ENCODE data around the gene CEP164. TPM values are rescaled to one million over a fixed set of nuclear protein-coding genes. Genes with fewer than 3 reads are reported as not detected.

CEP164 gene
- total RNA-seq, 2 experiments from 2014 or later = 33.0 to 36.7 TPM

DNA sequence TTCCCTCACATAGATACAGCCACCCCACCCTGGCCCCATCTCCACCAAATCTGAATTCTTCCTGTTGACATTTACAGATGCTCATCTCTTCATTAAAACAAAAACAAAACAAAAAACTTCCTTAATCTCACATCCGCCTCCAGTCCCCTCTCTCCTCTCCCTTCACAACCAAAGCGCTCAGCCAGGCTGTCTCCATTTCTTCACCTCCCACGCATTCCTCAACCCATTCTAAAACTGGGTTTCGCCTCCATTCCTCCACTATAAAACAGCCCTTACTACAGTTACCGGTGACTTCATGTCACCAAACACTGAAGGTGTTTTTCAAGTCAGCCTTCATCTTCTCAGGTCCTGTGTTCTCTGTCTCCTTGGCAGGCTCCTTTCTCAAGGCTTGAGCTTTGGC lies 26.9 kb upstream of the CEP164 start:
- H3K4me3 ChIP-seq (ENCODE audit: low read length) = no peak overlapping the region

GRCh38 chr11:117302228-117302627 lies 25.4 kb upstream of the CEP164 start:
- no peak overlapping the region for H3K27ac Mint-ChIP-seq
- Histone ChIP-seq H3K27me3 (ENCODE audit: control insufficient read depth in 1 of 2, insufficient read depth in 2 of 2, low read length in 2 of 2) (no peaks in the 10 kb centered on the region), H3K36me3 (ENCODE audit: insufficient read depth, low read length) (no peaks in the 10 kb centered on the region), H3K27ac (ENCODE audit: low read depth in 1 of 2, low read length in 2 of 2) (no peak overlapping the region), H3K9me3 (ENCODE audit: control insufficient read depth in 1 of 2, insufficient read depth in 1 of 2, low read length in 2 of 2) (no peaks in the 10 kb centered on the region), H3K4me1 (ENCODE audit: insufficient read depth, low read length) (no peaks in the 10 kb centered on the region), H3K4me3 (ENCODE audit: low read length) (no peak overlapping the region)
- no peak overlapping the region for H3K4me3 Mint-ChIP-seq
- intact Hi-C loops (cut with DNase I, micrococcal nuclease) = no loop called here
- TF ChIP-seq, protein P1, sequence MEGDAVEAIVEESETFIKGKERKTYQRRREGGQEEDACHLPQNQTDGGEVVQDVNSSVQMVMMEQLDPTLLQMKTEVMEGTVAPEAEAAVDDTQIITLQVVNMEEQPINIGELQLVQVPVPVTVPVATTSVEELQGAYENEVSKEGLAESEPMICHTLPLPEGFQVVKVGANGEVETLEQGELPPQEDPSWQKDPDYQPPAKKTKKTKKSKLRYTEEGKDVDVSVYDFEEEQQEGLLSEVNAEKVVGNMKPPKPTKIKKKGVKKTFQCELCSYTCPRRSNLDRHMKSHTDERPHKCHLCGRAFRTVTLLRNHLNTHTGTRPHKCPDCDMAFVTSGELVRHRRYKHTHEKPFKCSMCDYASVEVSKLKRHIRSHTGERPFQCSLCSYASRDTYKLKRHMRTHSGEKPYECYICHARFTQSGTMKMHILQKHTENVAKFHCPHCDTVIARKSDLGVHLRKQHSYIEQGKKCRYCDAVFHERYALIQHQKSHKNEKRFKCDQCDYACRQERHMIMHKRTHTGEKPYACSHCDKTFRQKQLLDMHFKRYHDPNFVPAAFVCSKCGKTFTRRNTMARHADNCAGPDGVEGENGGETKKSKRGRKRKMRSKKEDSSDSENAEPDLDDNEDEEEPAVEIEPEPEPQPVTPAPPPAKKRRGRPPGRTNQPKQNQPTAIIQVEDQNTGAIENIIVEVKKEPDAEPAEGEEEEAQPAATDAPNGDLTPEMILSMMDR (IDR thresholded peaks at IDR 0.05) = no peak
- ATAC-seq (ENCODE audit: poor library complexity) (no peak), DNase-seq (no peak)
- no peaks in the 10 kb centered on the region for H3K4me1 Mint-ChIP-seq (ENCODE audit: low read depth)
- H3K9me3 Mint-ChIP-seq = no peaks in the 10 kb centered on the region
- no peaks in the 10 kb centered on the region for H3K36me3 Mint-ChIP-seq (ENCODE audit: low read depth)
- ChIA-PET POLR2A (no interaction called here), CTCF (no interaction called here)
- no peaks in the 10 kb centered on the region for H3K27me3 Mint-ChIP-seq

More for the DNA sequence above, 26.9 kb upstream of the CEP164 start:
- intact Hi-C loops (cut with DNase I, micrococcal nuclease) = no loop called here
- Mint-ChIP-seq H3K9me3 (no peaks in the 10 kb centered on the region), H3K27me3 (no peaks in the 10 kb centered on the region), H3K4me1 (ENCODE audit: low read depth) (no peaks in the 10 kb centered on the region), H3K27ac (no peak overlapping the region), H3K36me3 (ENCODE audit: low read depth) (no peaks in the 10 kb centered on the region), H3K4me3 (no peak overlapping the region)
- ChIA-PET POLR2A (no interaction called here), CTCF (no interaction called here)
- Histone ChIP-seq H3K27me3 (ENCODE audit: control insufficient read depth in 1 of 2, insufficient read depth in 2 of 2, low read length in 2 of 2) (no peaks in the 10 kb centered on the region), H3K36me3 (ENCODE audit: insufficient read depth, low read length) (no peaks in the 10 kb centered on the region), H3K4me1 (ENCODE audit: insufficient read depth, low read length) (no peaks in the 10 kb centered on the region), H3K27ac (ENCODE audit: low read depth in 1 of 2, low read length in 2 of 2) (no peak overlapping the region), H3K9me3 (ENCODE audit: control insufficient read depth in 1 of 2, insufficient read depth in 1 of 2, low read length in 2 of 2) (no peaks in the 10 kb centered on the region)
- TF ChIP-seq, protein P1 (IDR thresholded peaks at IDR 0.05) = no peak
- DNase-seq = no peak
- no peak for ATAC-seq (ENCODE audit: poor library complexity)

DNA sequence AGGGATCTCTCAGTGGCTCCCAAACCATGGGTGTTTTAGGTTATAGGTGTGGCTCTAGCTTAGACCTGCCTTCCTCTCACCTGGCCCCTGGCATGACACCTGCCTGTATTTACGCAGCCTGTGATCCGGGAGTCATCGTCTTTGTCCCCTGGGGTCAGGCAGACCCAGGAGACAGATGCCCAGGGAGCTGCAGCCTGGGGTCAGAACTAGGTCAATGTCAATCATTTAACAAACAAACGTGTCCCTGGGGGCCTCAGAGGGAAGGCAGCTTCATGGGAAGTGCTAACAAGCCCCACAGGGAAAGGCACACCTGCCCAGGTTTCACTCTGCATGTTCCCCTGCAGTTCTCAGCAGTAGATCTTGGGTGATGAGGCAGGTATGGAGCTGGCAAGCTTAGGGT lies 24.6 kb upstream of the CEP164 start:
- H3K27me3 ChIP-seq (ENCODE audit: control insufficient read depth in 1 of 2, insufficient read depth in 2 of 2, low read length in 2 of 2) = no peaks in the 10 kb centered on the region
- no peak for DNase-seq
- Mint-ChIP-seq H3K4me3 (no peak overlapping the region), H3K27ac (no peak overlapping the region), H3K36me3 (ENCODE audit: low read depth) (no peaks in the 10 kb centered on the region), H3K9me3 (no peaks in the 10 kb centered on the region), H3K4me1 (ENCODE audit: low read depth) (no peaks in the 10 kb centered on the region), H3K27me3 (peaks cover 1% of the 10 kb centered on the region)
- intact Hi-C loops (cut with DNase I, micrococcal nuclease) = no loop called here
- CTCF ChIA-PET = interaction anchor here (0.6 kb wide), 1 partner anchor 809 kb away, joined by 4 read pairs; no protein-coding TSS in a partner anchor
- ATAC-seq (ENCODE audit: poor library complexity) = no peak
- H3K27ac ChIP-seq (ENCODE audit: low read depth in 1 of 2, low read length in 2 of 2) = no peak overlapping the region
- H3K36me3 ChIP-seq (ENCODE audit: insufficient read depth, low read length) = no peaks in the 10 kb centered on the region
- no peaks in the 10 kb centered on the region for H3K4me1 ChIP-seq (ENCODE audit: insufficient read depth, low read length)
- no peak overlapping the region for H3K4me3 ChIP-seq (ENCODE audit: low read length)
- TF ChIP-seq, protein P1 (IDR thresholded peaks at IDR 0.05) = no peak
- POLR2A ChIA-PET = interaction anchor here (0.8 kb wide), 1 partner anchor 13 kb away, joined by 3 read pairs; no protein-coding TSS in a partner anchor
- H3K9me3 ChIP-seq (ENCODE audit: control insufficient read depth in 1 of 2, insufficient read depth in 1 of 2, low read length in 2 of 2) = no peaks in the 10 kb centered on the region
